ENCODE results near the gene LDB2. TPM values are rescaled to one million over a fixed set of nuclear protein-coding genes. Genes with fewer than 3 reads are reported as not detected.

LDB2 gene
- total RNA-seq, 2 donors from 2014 or later, result not detected

- H3K9me3 Mint-ChIP-seq, result no peaks in the 10 kb centered on the region
- H3K27ac Mint-ChIP-seq, result no peak overlapping the region
- H3K36me3 Mint-ChIP-seq (ENCODE audit: insufficient read depth in 2 of 2), result no peaks in the 10 kb centered on the region
- no peaks in the 10 kb centered on the region for H3K4me1 Mint-ChIP-seq (ENCODE audit: low read depth)
- H3K27me3 Mint-ChIP-seq (ENCODE audit: low read depth), result no peaks in the 10 kb centered on the region
- no peak overlapping the region for H3K4me3 Mint-ChIP-seq
- ATAC-seq (replicated peaks in 1 of 2), result no peak
- DNase-seq, result no peak
Measured at GRCh38 chr4:16745009-16745635, 153.3 kb downstream of the LDB2 start.

GRCh38 chr4:16741287-16741686 is 157.2 kb downstream of the LDB2 start:
- Mint-ChIP-seq H3K4me3 (no peak overlapping the region), H3K27ac (no peak overlapping the region), H3K4me1 (ENCODE audit: low read depth) (no peaks in the 10 kb centered on the region), H3K9me3 (peaks cover 2 to 3% of the 10 kb centered on the region in 2 donors), H3K36me3 (ENCODE audit: insufficient read depth in 2 of 2) (no peaks in the 10 kb centered on the region), H3K27me3 (ENCODE audit: low read depth) (no peaks in the 10 kb centered on the region)
- DNase-seq (no peak), ATAC-seq (replicated peaks in 1 of 2) (no peak)

GRCh38 chr4:16739997-16740624 is 158.3 kb downstream of the LDB2 start:
- no peak for DNase-seq
- Mint-ChIP-seq H3K27ac (no peak overlapping the region), H3K4me3 (no peak overlapping the region), H3K4me1 (ENCODE audit: low read depth) (no peaks in the 10 kb centered on the region), H3K27me3 (ENCODE audit: low read depth) (no peaks in the 10 kb centered on the region), H3K9me3 (peaks cover 2 to 3% of the 10 kb centered on the region in 2 donors), H3K36me3 (ENCODE audit: insufficient read depth in 2 of 2) (no peaks in the 10 kb centered on the region)
- no peak for ATAC-seq (replicated peaks in 1 of 2)

- Mint-ChIP-seq H3K4me1 (ENCODE audit: low read depth) (no peaks in the 10 kb centered on the region), H3K27me3 (ENCODE audit: low read depth) (no peaks in the 10 kb centered on the region), H3K27ac (no peak overlapping the region), H3K36me3 (ENCODE audit: insufficient read depth in 2 of 2) (no peaks in the 10 kb centered on the region), H3K4me3 (no peak overlapping the region), H3K9me3 (peaks cover 2 to 3% of the 10 kb centered on the region in 2 donors)
- DNase-seq, result no peak
- no peak for ATAC-seq (replicated peaks in 1 of 2)
Measured at GRCh38 chr4:16738558-16738957, 159.9 kb downstream of the LDB2 start.

- H3K4me3 Mint-ChIP-seq, result no peak overlapping the region
Measured at GRCh38 chr4:16733509-16733908, 164.9 kb downstream of the LDB2 start.

GRCh38 chr4:16732741-16733140 is 165.7 kb downstream of the LDB2 start:
- ATAC-seq (replicated peaks in 1 of 2) (no peak), DNase-seq (no peak)
- no peaks in the 10 kb centered on the region for H3K9me3 Mint-ChIP-seq
- peaks cover 5% of the 10 kb centered on the region for H3K27me3 Mint-ChIP-seq (ENCODE audit: low read depth)
- no peaks in the 10 kb centered on the region for H3K4me1 Mint-ChIP-seq (ENCODE audit: low read depth)
- H3K36me3 Mint-ChIP-seq (ENCODE audit: insufficient read depth in 2 of 2), result no peaks in the 10 kb centered on the region
- H3K4me3 Mint-ChIP-seq, result no peak overlapping the region
- no peak overlapping the region for H3K27ac Mint-ChIP-seq

More at GRCh38 chr4:16733509-16733908, 164.9 kb downstream of the LDB2 start:
- Mint-ChIP-seq H3K9me3 (peaks cover 2 to 3% of the 10 kb centered on the region in 2 donors), H3K36me3 (ENCODE audit: insufficient read depth in 2 of 2) (no peaks in the 10 kb centered on the region), H3K27me3 (ENCODE audit: low read depth) (no peaks in the 10 kb centered on the region), H3K4me1 (ENCODE audit: low read depth) (no peaks in the 10 kb centered on the region), H3K27ac (no peak overlapping the region)
- DNase-seq, result no peak
- ATAC-seq (replicated peaks in 1 of 2), result no peak

- Mint-ChIP-seq H3K4me1 (ENCODE audit: low read depth) (no peaks in the 10 kb centered on the region), H3K4me3 (no peak overlapping the region)
Measured at GRCh38 chr4:16731776-16732380, 166.6 kb downstream of the LDB2 start.

GRCh38 chr4:16730522-16731205 is 167.8 kb downstream of the LDB2 start:
- ATAC-seq (replicated peaks in 1 of 2) (no peak), DNase-seq (no peak)
- H3K9me3 Mint-ChIP-seq, result no peaks in the 10 kb centered on the region
- no peak overlapping the region for H3K27ac Mint-ChIP-seq
- H3K27me3 Mint-ChIP-seq (ENCODE audit: low read depth), result peaks cover 7% of the 10 kb centered on the region
- H3K36me3 Mint-ChIP-seq (ENCODE audit: insufficient read depth in 2 of 2), result no peaks in the 10 kb centered on the region
- H3K4me3 Mint-ChIP-seq, result no peak overlapping the region
- no peaks in the 10 kb centered on the region for H3K4me1 Mint-ChIP-seq (ENCODE audit: low read depth)

More at GRCh38 chr4:16731776-16732380, 166.6 kb downstream of the LDB2 start:
- Mint-ChIP-seq H3K36me3 (ENCODE audit: insufficient read depth in 2 of 2) (no peaks in the 10 kb centered on the region), H3K9me3 (no peaks in the 10 kb centered on the region), H3K27ac (no peak overlapping the region), H3K27me3 (ENCODE audit: low read depth) (peaks cover 7% of the 10 kb centered on the region)
- DNase-seq (no peak), ATAC-seq (replicated peaks in 1 of 2) (no peak)

GRCh38 chr4:16729336-16729735 is 169.1 kb downstream of the LDB2 start:
- Mint-ChIP-seq H3K36me3 (ENCODE audit: insufficient read depth in 2 of 2) (no peaks in the 10 kb centered on the region), H3K4me1 (ENCODE audit: low read depth) (no peaks in the 10 kb centered on the region), H3K9me3 (peaks cover 1 to 7% of the 10 kb centered on the region in 2 donors), H3K4me3 (no peak overlapping the region), H3K27me3 (ENCODE audit: low read depth) (peaks cover 7% of the 10 kb centered on the region), H3K27ac (no peak overlapping the region)
- DNase-seq, result no peak
- ATAC-seq (replicated peaks in 1 of 2), result no peak

GRCh38 chr4:16728849-16729248 is 169.6 kb downstream of the LDB2 start:
- peaks cover 7% of the 10 kb centered on the region for H3K27me3 Mint-ChIP-seq (ENCODE audit: low read depth)
- no peak overlapping the region for H3K27ac Mint-ChIP-seq
- no peaks in the 10 kb centered on the region for H3K4me1 Mint-ChIP-seq (ENCODE audit: low read depth)
- DNase-seq, result no peak
- no peak overlapping the region for H3K4me3 Mint-ChIP-seq
- H3K36me3 Mint-ChIP-seq (ENCODE audit: insufficient read depth in 2 of 2), result no peaks in the 10 kb centered on the region
- peaks cover 1 to 7% of the 10 kb centered on the region in 2 donors for H3K9me3 Mint-ChIP-seq
- ATAC-seq (replicated peaks in 1 of 2), result no peak

GRCh38 chr4:16728111-16728510 is 170.3 kb downstream of the LDB2 start:
- Mint-ChIP-seq H3K27me3 (ENCODE audit: low read depth) (peaks cover 7% of the 10 kb centered on the region), H3K36me3 (ENCODE audit: insufficient read depth in 2 of 2) (no peaks in the 10 kb centered on the region), H3K4me3 (no peak overlapping the region), H3K27ac (no peak overlapping the region), H3K9me3 (peaks cover 1 to 10% of the 10 kb centered on the region in 2 donors), H3K4me1 (ENCODE audit: low read depth) (no peaks in the 10 kb centered on the region)
- no peak for ATAC-seq (replicated peaks in 1 of 2)
- DNase-seq, result no peak

GRCh38 chr4:16727218-16727617 is 171.2 kb downstream of the LDB2 start:
- Mint-ChIP-seq H3K36me3 (ENCODE audit: insufficient read depth in 2 of 2) (no peaks in the 10 kb centered on the region), H3K4me3 (no peak overlapping the region), H3K27me3 (ENCODE audit: low read depth) (peaks cover 7% of the 10 kb centered on the region), H3K9me3 (peaks cover 1 to 10% of the 10 kb centered on the region in 2 donors), H3K27ac (no peak overlapping the region), H3K4me1 (ENCODE audit: low read depth) (no peaks in the 10 kb centered on the region)
- DNase-seq (no peak), ATAC-seq (replicated peaks in 1 of 2) (no peak)

- Mint-ChIP-seq H3K4me1 (ENCODE audit: low read depth) (no peaks in the 10 kb centered on the region), H3K27ac (no peak overlapping the region), H3K27me3 (ENCODE audit: low read depth) (peaks cover 7% of the 10 kb centered on the region), H3K36me3 (ENCODE audit: insufficient read depth in 2 of 2) (no peaks in the 10 kb centered on the region), H3K9me3 (peaks cover 1 to 10% of the 10 kb centered on the region in 2 donors), H3K4me3 (no peak overlapping the region)
- ATAC-seq (replicated peaks in 1 of 2), result no peak
- DNase-seq, result no peak
Measured at GRCh38 chr4:16726368-16727050, 171.9 kb downstream of the LDB2 start.
